Neural cell (in vitro differentiated cells): ENCODE results near the gene HDAC1.

Experiments used
- EP300 ChIP-seq: fragments of 450-650 bp; conservative IDR thresholded peaks from 2 replicates; pipeline ENCODE4 v1.6.1; 2014; ENCODE audit warnings: antibody characterized with exemption, mild to moderate bottlenecking, moderate library complexity; ENCODE audit not compliant: poor library complexity, severe bottlenecking
- EZH2 ChIP-seq: fragments of 200-600, 300-800 bp; shearing (Covaris generic), sonication (generic); IDR thresholded peaks from 2 replicates; pipeline ENCODE4 v1.6.1; 2014; ENCODE audit warnings: antibody characterized with exemption, low read length, borderline replicate concordance, mild to moderate bottlenecking; ENCODE audit not compliant: insufficient read depth, poor library complexity, severe bottlenecking
- POLR2AphosphoS5 ChIP-seq: IDR thresholded peaks from 2 replicates; pipeline ENCODE4 v1.6.1; 2012
- RAD21 ChIP-seq: fragments of 450-650 bp; conservative IDR thresholded peaks from 2 replicates; pipeline ENCODE4 v1.6.1; 2014; ENCODE audit warnings: antibody characterized with exemption, mild to moderate bottlenecking, moderate library complexity
- SMC3 ChIP-seq: fragments of 450-650 bp; conservative IDR thresholded peaks from 2 replicates; pipeline ENCODE4 v1.6.1; 2014; ENCODE audit warnings: antibody characterized with exemption, mild to moderate bottlenecking, moderate library complexity; ENCODE audit not compliant: poor library complexity
- TAF1 ChIP-seq: IDR thresholded peaks from 2 replicates; pipeline ENCODE4 v1.6.1; 2012; ENCODE audit warnings: low read depth
- TF ChIP-seq, protein P1 (sequence below): fragments of 450-650 bp; IDR thresholded peaks from 2 replicates; pipeline ENCODE4 v1.5.1; 2014; ENCODE audit warnings: antibody characterized with exemption, mild to moderate bottlenecking, moderate library complexity; ENCODE audit not compliant: poor library complexity, severe bottlenecking
- TF ChIP-seq, protein P2 (sequence below): IDR thresholded peaks from 2 replicates; pipeline ENCODE4 v1.6.1; 2012; ENCODE audit warnings: borderline replicate concordance

GRCh38 chr1:32303358-32303757 is 11.5 kb downstream of the HDAC1 start:
- TF ChIP-seq, protein P1, sequence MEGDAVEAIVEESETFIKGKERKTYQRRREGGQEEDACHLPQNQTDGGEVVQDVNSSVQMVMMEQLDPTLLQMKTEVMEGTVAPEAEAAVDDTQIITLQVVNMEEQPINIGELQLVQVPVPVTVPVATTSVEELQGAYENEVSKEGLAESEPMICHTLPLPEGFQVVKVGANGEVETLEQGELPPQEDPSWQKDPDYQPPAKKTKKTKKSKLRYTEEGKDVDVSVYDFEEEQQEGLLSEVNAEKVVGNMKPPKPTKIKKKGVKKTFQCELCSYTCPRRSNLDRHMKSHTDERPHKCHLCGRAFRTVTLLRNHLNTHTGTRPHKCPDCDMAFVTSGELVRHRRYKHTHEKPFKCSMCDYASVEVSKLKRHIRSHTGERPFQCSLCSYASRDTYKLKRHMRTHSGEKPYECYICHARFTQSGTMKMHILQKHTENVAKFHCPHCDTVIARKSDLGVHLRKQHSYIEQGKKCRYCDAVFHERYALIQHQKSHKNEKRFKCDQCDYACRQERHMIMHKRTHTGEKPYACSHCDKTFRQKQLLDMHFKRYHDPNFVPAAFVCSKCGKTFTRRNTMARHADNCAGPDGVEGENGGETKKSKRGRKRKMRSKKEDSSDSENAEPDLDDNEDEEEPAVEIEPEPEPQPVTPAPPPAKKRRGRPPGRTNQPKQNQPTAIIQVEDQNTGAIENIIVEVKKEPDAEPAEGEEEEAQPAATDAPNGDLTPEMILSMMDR = no peak
- TF ChIP-seq RAD21 = no peak
- TF ChIP-seq, protein P2, sequence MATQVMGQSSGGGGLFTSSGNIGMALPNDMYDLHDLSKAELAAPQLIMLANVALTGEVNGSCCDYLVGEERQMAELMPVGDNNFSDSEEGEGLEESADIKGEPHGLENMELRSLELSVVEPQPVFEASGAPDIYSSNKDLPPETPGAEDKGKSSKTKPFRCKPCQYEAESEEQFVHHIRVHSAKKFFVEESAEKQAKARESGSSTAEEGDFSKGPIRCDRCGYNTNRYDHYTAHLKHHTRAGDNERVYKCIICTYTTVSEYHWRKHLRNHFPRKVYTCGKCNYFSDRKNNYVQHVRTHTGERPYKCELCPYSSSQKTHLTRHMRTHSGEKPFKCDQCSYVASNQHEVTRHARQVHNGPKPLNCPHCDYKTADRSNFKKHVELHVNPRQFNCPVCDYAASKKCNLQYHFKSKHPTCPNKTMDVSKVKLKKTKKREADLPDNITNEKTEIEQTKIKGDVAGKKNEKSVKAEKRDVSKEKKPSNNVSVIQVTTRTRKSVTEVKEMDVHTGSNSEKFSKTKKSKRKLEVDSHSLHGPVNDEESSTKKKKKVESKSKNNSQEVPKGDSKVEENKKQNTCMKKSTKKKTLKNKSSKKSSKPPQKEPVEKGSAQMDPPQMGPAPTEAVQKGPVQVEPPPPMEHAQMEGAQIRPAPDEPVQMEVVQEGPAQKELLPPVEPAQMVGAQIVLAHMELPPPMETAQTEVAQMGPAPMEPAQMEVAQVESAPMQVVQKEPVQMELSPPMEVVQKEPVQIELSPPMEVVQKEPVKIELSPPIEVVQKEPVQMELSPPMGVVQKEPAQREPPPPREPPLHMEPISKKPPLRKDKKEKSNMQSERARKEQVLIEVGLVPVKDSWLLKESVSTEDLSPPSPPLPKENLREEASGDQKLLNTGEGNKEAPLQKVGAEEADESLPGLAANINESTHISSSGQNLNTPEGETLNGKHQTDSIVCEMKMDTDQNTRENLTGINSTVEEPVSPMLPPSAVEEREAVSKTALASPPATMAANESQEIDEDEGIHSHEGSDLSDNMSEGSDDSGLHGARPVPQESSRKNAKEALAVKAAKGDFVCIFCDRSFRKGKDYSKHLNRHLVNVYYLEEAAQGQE = no peak
- no peak for TF ChIP-seq EP300
- no peak for TF ChIP-seq EZH2
- no peak for TF ChIP-seq TAF1
- no peak for TF ChIP-seq POLR2AphosphoS5
- TF ChIP-seq SMC3 = no peak
